IMR-90 (cell line): ENCODE results near the gene FAM171A1. TPM values are rescaled to one million over a fixed set of nuclear protein-coding genes. Genes with fewer than 3 reads are reported as not detected.
A peak's percentile ranks its signal among the peaks of the same experiment; 100 is the strongest.

Experiments used
- ATAC-seq: fragments of 200-7000 bp; cut with Tn5 transposase; 2 replicates; pipeline ENCODE4 v1.9.1; 2020; ENCODE audit warnings: low read depth, mild to moderate bottlenecking, moderate library complexity
- BruUV-seq: library from RNA; stranded (reverse); fragments of 400-500 nt; replicated peaks from 2 replicates; lab custom pipeline; 2021; lab: Mats Ljungman, UMichigan
- CTCF ChIA-PET: fragments of 300-600 bp; formaldehyde crosslinking; extraction: SDS; loops from one replicate; lab custom pipeline; 2021; ENCODE audit warnings: antibody characterized with exemption; lab: Yijun Ruan, JAX
- POLR2A ChIA-PET: fragments of 300-600 bp; sonication (Branson Sonifier 250); formaldehyde crosslinking; loops from one replicate; lab custom pipeline; 2022; ENCODE audit warnings: antibody characterized with exemption; ENCODE audit not compliant: unreplicated experiment; lab: Charles Lee
- DNase-seq: peaks from one replicate; pipeline ENCODE4 v3.0.0; 2013
- H2AFZ ChIP-seq: replicated peaks from 2 replicates; pipeline ENCODE3; 2013; ENCODE audit warnings: low read length, mild to moderate bottlenecking; ENCODE audit not compliant: poor library complexity
- H2AK5ac ChIP-seq: 2 replicates; pipeline ENCODE4 v1.6.1; 2013; ENCODE audit warnings: low read depth, low read length, inconsistent platforms
- H2AK9ac ChIP-seq: replicated peaks from 2 replicates; pipeline ENCODE3; 2013; ENCODE audit warnings: mild to moderate bottlenecking, low read depth, low read length, moderate library complexity; ENCODE audit not compliant: poor library complexity
- H2BK120ac ChIP-seq: 2 replicates; pipeline ENCODE4 v1.6.1; 2013; ENCODE audit warnings: low read depth, low read length, inconsistent platforms
- H2BK15ac ChIP-seq: 3 replicates; pipeline ENCODE4 v1.6.1; 2013; ENCODE audit warnings: low read depth, low read length, inconsistent platforms
- H2BK20ac ChIP-seq: 2 replicates; pipeline ENCODE4 v1.6.1; 2013; ENCODE audit warnings: low read depth, mild to moderate bottlenecking, inconsistent platforms, low read length, moderate library complexity
- H2BK5ac ChIP-seq: 2 replicates; pipeline ENCODE4 v1.6.1; 2013; ENCODE audit warnings: mild to moderate bottlenecking, low read depth, low read length, inconsistent platforms; ENCODE audit not compliant: poor library complexity, severe bottlenecking
- H3K14ac ChIP-seq: replicated peaks from 2 replicates; pipeline ENCODE4 v1.6.1; 2013; ENCODE audit warnings: low read depth, low read length, inconsistent platforms
- H3K18ac ChIP-seq: 2 replicates; pipeline ENCODE4 v1.6.1; 2013; ENCODE audit warnings: low read depth, low read length, control low read depth
- H3K23ac ChIP-seq: 2 replicates; pipeline ENCODE4 v1.6.1; 2013; ENCODE audit warnings: low read depth, low read length, inconsistent platforms
- H3K27ac ChIP-seq: 2 replicates; pipeline ENCODE4 v1.5.1; 2013; ENCODE audit warnings: mild to moderate bottlenecking, control low read depth, low read length; ENCODE audit not compliant: insufficient read depth
- H3K27me3 ChIP-seq: 2 replicates; pipeline ENCODE4 v1.6.1; 2013; ENCODE audit warnings: low read length; ENCODE audit not compliant: control insufficient read depth, insufficient read depth
- H3K36me3 ChIP-seq: 2 replicates; pipeline ENCODE4 v1.6.1; 2013; ENCODE audit warnings: low read length, mixed read lengths; ENCODE audit not compliant: control insufficient read depth, insufficient read depth
- H3K4ac ChIP-seq: 2 replicates; pipeline ENCODE4 v1.6.1; 2013; ENCODE audit warnings: low read depth, low read length, inconsistent platforms
- H3K4me1 ChIP-seq: 2 replicates; pipeline ENCODE4 v1.6.1; 2013; ENCODE audit warnings: low read length, mixed read lengths; ENCODE audit not compliant: control insufficient read depth, insufficient read depth
- H3K4me2 ChIP-seq: 2 replicates; pipeline ENCODE4 v1.6.1; 2013; ENCODE audit warnings: low read depth, mild to moderate bottlenecking, control low read depth, low read length, moderate library complexity
- H3K4me3 ChIP-seq: 2 replicates; pipeline ENCODE4 v1.5.1; 2013; ENCODE audit warnings: low read depth, mild to moderate bottlenecking, control low read depth, low read length, moderate library complexity; ENCODE audit not compliant: insufficient read depth
- H3K56ac ChIP-seq: 2 replicates; pipeline ENCODE4 v1.6.1; 2013; ENCODE audit warnings: low read length, inconsistent platforms; ENCODE audit not compliant: insufficient read depth; ENCODE audit errors: extremely low read depth
- H3K79me1 ChIP-seq, 2 experiments: 2 replicates each; pipeline ENCODE4 v1.6.1; 2013; ENCODE audit warnings: low read length in 2 of 2, inconsistent platforms in 1 of 2, low read depth in 1 of 2
- H3K9ac ChIP-seq: 2 replicates; pipeline ENCODE4 v1.6.1; 2013; ENCODE audit warnings: low read depth, low read length, control low read depth
- H3K9me1 ChIP-seq: 2 replicates; pipeline ENCODE4 v1.6.1; 2013; ENCODE audit warnings: low read length, inconsistent platforms; ENCODE audit not compliant: insufficient read depth
- H3K9me3 ChIP-seq: 2 replicates; pipeline ENCODE4 v1.6.1; 2013; ENCODE audit warnings: low read length; ENCODE audit not compliant: control insufficient read depth, insufficient read depth
- H4K20me1 ChIP-seq: 2 replicates; pipeline ENCODE4 v1.6.1; 2013; ENCODE audit warnings: low read length, inconsistent platforms; ENCODE audit not compliant: insufficient read depth
- H4K5ac ChIP-seq: 2 replicates; pipeline ENCODE4 v1.6.1; 2013; ENCODE audit warnings: mild to moderate bottlenecking, low read depth, low read length, control low read depth
- H4K8ac ChIP-seq, 2 experiments: 2 replicates each; pipeline ENCODE4 v1.6.1; 2013; ENCODE audit warnings: low read depth in 2 of 2, low read length in 2 of 2, control low read depth in 1 of 2, inconsistent platforms in 1 of 2
- H4K91ac ChIP-seq: 2 replicates; pipeline ENCODE4 v1.6.1; 2013; ENCODE audit warnings: low read depth, low read length, inconsistent platforms; ENCODE audit not compliant: insufficient read depth
- MAZ ChIP-seq: IDR thresholded peaks from 2 replicates; pipeline ENCODE4 v1.6.1; 2012; ENCODE audit warnings: low read depth, mild to moderate bottlenecking, low read length, improper control_type of control experiment, moderate library complexity, borderline replicate concordance
- RCOR1 ChIP-seq: IDR thresholded peaks from 2 replicates; pipeline ENCODE4 v1.6.1; 2012; ENCODE audit warnings: mild to moderate bottlenecking, low read length, improper control_type of control experiment; ENCODE audit not compliant: insufficient replicate concordance
- WGBS, 2 experiments: methylation state at CpG; one replicate each; pipeline versions ENCODE4 v1.1.5 to v1.1.7; 2013; ENCODE audit warnings: missing lambda C conversion rate in 2 of 2; ENCODE audit not compliant: insufficient read length in 1 of 2; ENCODE audit errors: extremely low coverage in 2 of 2; 5-methylcytosine and 5-hydroxymethylcytosine counted together
- dilution Hi-C: fragments of 300-500 bp; cut with HindIII; formaldehyde crosslinking; loops from one replicate; pipeline ENCODE4 v1.14.3; 2018; ENCODE audit warnings: low sequenced_read_pairs; ENCODE audit not compliant: unreplicated experiment
- in situ Hi-C: fragments of 300-500 bp; cut with MboI; formaldehyde crosslinking; loops from 3 replicates; pipeline ENCODE4 v1.14.3; 2019; ENCODE audit warnings: low sequenced_read_pairs, inconsistent platforms, mixed read lengths
- intact Hi-C: fragments of 100-400 bp; cut with micrococcal nuclease; formaldehyde crosslinking; loops from 2 replicates; pipeline ENCODE4 v1.10.0; 2022
- polyA plus RNA-seq, 3 experiments: library from polyadenylated mRNA; depleted of rRNA; stranded (reverse); fragments of >200 nt; gene quantifications; 2 replicates each; pipeline ENCODE4 v1.2.3, GENCODE V29; 2012; ENCODE audit warnings: low replicate concordance in 1 of 3
- total RNA-seq: library from RNA; depleted of rRNA; stranded (reverse); fragments of >200 nt; gene quantifications from 2 replicates; pipeline ENCODE4 v1.2.3, GENCODE V29; 2012

The FAM171A1 gene
- total and polyA plus RNA-seq, 2 of the 4 experiments (the other 2 are of a cell fraction) = 20.3 to 30.6 TPM

GRCh38 chr10:15168786-15169554 is 202.1 kb downstream of the FAM171A1 start:
- TF ChIP-seq MAZ (peak; percentile 39; the same call in 1 of the 2 replicates), RCOR1 (no peak)
- Histone ChIP-seq H4K20me1 (peaks cover 10% of the 10 kb centered on the region; the same call in 1 of the 2 replicates), H3K79me1 (peaks cover 13 to 25% of the 10 kb centered on the region in 2 experiments), H3K4me3 (no peak overlapping the region), H3K36me3 (no peaks in the 10 kb centered on the region), H3K9ac (no peak overlapping the region), H3K4me1 (peaks cover 11% of the 10 kb centered on the region), H2BK15ac (no peak overlapping the region), H2AFZ (peak overlapping the region; percentile 94), H4K5ac (peak overlapping the region; percentile 90), H2BK20ac (no peak overlapping the region; the same call in 1 of the 2 replicates), H3K18ac (no peak overlapping the region), H3K4ac (peak overlapping the region; percentile 74; the same call in 1 of the 2 replicates), H2AK9ac (peak overlapping the region; percentile 83), H3K23ac (peak overlapping the region; percentile 29; the same call in 1 of the 2 replicates), H3K4me2 (peak overlapping the region; percentile 58), H2AK5ac (peak overlapping the region; percentile 36; the same call in 1 of the 2 replicates), H2BK5ac (no peak overlapping the region), H3K9me3 (no peaks in the 10 kb centered on the region), H3K27ac (no peak overlapping the region), H4K91ac (peak overlapping the region; percentile 76), H3K56ac (no peak overlapping the region), H3K9me1 (peaks cover 3% of the 10 kb centered on the region; the same call in 1 of the 2 replicates), H3K27me3 (no peaks in the 10 kb centered on the region), H4K8ac (peak overlapping the region; percentile 58 to 85), H2BK120ac (no peak overlapping the region; the same call in 1 of the 2 replicates), H3K14ac (peak overlapping the region; percentile 71)
- dilution Hi-C loops (no loop called here), in situ Hi-C loops (no loop called here), intact Hi-C loops (no loop called here)
- ChIA-PET CTCF (interaction anchor here (0.6 to 1.0 kb wide), 3 partner anchors 33 to 483 kb away, joined by 3 to 6 read pairs (median 5); no protein-coding TSS in a partner anchor), POLR2A (interaction anchor here (0.6 to 0.7 kb wide), 2 partner anchors 43 to 47 kb away, joined by 3 to 7 read pairs; no protein-coding TSS in a partner anchor)
- DNase-seq (peak; percentile 94), ATAC-seq (peak; percentile 84)
- BruUV-seq = no TSS peak
- 58 to 100% methylated on average over 1 to 4 of the region's 44 CpGs for WGBS, 2 experiments
